GM21381 (cell line): ENCODE measurements around the gene ZNF467.

ENCODE experiments used
- ATAC-seq: cut with Tn5 transposase; IDR thresholded peaks from one replicate; pipeline ENCODE4 v1.9.1; 2021; ENCODE audit warnings: mild to moderate bottlenecking, moderate library complexity; ENCODE audit not compliant: unreplicated experiment

The ZNF467 gene

DNA sequence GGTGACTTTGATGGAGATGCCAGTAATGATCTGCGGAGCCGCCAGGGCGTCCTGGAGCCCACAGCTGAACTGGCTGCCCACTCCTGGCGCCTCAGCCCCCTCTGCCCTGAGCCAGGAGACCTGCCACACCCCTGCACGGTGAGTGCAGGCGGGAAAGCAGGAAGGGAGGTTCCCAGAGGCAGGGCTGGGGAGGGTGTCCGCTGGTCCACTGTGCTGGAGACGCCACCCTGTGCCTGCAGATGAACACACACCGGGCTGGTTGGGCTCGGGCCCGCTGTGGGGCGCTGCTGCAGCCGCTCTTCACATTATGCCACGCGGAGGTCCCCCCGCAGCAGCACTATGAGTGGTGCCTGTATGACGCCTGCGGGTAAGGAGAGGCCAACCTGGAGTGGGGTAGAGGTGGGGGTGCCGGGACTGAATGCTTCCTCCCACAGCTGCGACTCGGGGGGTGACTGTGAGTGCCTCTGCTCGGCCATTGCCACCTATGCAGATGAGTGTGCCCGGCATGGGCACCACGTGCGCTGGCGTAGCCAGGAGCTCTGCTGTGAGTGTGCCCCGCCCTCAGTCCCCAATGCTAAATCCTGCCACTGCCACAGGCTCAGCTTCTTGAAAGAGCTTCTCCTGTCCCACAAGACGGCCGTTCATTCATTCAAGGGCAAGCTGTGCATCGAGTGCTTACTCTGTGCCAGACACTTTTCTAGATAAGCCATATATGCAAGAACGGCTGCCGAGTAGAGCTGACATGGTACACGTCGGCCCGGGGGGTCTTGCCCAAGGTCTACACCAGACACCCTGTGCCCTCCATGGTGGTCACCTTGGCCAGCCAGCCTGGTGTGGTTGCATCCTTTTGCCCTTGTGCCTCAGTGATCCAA is 14.3 kb upstream of the ZNF467 start:
- ATAC-seq = no peak

GRCh38 chr7:149785983-149786382 is 12.6 kb upstream of the ZNF467 start:
- no peak for ATAC-seq

- no peak for ATAC-seq
These were observed 12.0 kb upstream of the ZNF467 start for GRCh38 chr7:149785402-149785801.

DNA sequence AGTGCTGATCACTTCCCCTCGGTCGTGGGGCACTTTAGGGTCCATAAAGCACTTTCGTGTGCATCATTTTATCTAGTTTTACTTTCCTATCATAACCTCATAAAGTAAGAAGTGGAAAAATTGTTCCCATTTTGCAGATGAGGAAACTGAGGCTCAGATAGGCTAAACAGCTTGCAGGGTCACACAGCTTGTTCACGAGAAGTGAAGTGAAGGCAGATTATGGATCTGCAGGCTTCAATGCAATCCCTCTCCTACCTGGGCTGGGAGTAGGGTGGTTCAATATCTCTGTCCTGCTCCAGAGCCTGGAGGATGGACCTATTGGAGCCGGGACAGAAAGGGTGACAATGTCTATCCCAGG is 10.8 kb upstream of the ZNF467 start:
- no peak for ATAC-seq

GRCh38 chr7:149783386-149784250 is 10.2 kb upstream of the ZNF467 start:
- ATAC-seq = no peak

DNA sequence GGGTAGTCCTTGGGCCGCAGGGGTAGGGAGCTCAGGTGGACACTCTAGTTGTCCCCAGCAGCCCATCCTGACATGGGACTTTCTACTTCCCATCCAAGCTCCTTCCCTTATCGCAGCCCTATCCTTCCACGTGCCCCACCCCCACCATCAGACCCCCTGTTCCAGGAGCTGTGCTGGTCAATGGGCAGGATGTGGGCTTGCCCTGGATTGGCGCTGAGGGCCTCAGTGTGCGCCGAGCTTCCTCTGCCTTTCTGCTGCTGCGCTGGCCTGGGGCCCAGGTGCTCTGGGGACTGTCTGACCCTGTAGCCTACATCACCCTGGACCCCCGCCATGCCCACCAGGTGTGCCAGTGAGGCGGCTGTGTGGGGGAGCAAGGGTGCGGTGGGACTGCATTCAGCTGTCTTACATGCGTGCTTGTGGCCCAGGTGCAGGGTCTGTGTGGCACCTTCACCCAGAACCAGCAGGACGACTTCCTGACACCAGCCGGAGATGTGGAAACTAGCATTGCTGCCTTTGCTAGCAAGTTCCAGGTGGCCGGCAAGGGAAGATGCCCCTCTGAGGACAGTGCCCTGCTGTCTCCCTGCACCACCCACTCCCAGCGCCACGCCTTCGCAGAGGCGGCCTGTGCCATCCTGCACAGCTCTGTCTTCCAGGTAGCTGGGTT is 9.4 kb upstream of the ZNF467 start:
- ATAC-seq = no peak

- ATAC-seq = no peak
These were observed 8.5 kb upstream of the ZNF467 start for GRCh38 chr7:149781921-149782320.

DNA sequence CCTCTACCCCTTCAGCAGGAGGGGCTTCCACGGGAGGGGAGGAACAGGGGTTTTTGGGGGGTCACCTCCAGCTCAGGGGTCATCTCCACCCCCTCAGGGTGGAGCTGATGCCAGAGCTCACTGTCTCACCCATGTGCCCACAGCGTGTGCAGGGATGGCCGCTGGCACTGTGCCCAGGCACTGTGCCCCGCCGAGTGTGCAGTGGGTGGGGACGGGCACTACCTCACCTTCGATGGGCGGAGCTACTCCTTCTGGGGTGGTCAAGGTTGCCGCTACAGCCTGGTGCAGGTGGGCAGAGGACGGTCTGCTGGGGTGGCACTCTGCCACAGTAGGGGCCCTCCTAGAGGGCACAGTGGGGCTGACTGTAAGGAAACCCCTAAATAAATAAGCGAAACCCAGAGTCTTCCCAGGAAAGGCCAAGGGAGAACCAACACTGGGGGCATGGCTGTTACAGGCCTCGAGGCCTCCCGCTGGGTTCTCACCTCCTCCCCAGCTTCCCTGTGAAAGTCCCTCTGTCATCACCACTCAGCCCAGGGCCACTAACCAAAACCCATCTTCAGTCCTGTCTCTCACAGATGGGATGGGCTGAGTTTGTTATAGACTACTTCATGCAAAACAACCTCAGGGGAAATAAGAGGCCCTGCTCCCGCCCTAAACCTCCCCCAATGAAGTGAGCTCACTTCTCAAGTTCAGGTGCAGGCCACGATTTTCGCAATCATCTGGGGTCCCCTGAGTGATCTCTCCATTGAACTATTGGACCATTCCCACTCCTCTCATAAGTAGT is 7.4 kb upstream of the ZNF467 start:
- ATAC-seq = no peak

GRCh38 chr7:149780056-149780455 is 6.7 kb upstream of the ZNF467 start:
- no peak for ATAC-seq

DNA sequence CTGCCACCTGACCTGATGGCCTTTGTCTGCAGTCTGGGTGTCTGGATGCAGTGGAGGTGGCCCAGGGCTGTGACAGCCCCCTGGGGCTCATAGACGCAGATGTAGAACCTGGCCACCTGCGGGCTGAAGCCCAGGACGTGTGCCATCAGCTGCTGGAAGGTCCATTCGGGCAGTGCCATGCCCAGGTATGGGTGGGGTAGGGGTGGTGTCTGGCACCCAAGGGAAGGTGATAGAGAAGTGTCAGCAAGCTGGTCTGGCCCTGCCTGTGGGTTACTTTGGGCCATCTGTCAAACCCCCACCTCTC is 6.1 kb upstream of the ZNF467 start:
- ATAC-seq = no peak

GRCh38 chr7:149778696-149779501 is 5.5 kb upstream of the ZNF467 start:
- no peak for ATAC-seq

DNA sequence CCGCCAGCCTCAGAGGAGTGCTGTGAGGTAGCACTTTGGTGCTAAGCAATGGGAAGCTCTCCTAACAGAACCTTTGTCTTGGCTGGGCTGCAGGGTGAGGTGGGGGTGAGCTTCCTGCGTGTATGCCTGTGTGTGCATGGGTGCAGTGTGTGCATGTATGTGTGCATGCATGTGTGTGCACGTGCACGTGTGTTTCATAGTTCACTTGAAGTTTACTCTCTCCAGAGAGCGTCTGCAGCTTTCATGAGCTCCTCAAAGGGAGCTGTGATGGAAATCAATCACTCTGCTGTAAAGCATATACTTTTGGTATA is 4.9 kb upstream of the ZNF467 start:
- ATAC-seq = no peak

- ATAC-seq = no peak
These were observed 4.4 kb upstream of the ZNF467 start for GRCh38 chr7:149777551-149778326.

DNA sequence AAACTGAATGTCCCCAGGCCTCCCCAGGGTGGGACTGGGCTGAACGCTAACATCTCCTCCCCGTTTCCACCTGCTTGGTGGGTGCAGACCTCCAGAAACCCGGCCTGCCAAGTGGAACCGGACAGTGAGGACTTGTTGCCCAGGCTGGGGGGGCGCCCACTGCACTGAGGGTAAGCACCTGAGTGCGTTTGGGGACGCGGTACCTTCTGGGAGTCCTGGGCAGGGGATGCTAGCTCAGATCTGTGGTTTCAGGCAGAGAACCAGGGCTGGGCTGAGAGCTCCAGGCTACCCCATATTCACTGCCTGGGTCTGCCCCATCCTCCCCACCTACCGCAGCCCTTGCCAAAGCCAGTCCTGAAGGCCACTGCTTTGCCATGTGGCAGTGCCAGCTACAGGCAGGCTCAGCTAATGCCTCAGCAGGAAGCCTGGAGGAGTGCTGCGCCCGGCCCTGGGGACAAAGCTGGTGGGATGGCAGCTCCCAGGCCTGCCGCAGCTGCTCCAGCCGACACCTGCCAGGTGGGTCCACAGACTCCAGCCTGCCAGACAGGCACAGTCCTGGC is 3.5 kb upstream of the ZNF467 start:
- no peak for ATAC-seq

GRCh38 chr7:149776289-149776688 is 2.9 kb upstream of the ZNF467 start:
- ATAC-seq = no peak

DNA sequence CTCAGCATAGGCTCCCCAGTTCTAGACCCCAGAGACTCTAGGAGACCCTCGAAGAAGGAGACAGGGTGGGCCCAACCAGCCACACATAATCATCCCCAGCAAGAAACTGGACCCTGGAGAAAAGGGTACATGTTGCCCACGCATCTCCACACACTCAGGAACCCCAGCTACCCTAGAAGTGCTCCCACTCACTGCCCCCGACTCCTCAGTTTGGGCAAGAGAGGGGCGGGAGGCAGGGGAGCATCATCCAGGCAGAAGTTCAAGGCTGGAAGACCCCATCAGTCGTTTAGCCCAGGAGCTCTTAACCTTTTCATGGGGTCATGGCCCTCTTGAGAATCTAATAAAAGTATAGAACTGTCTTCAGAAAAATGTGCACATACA is 1.8 kb upstream of the ZNF467 start:
- ATAC-seq = no peak

DNA sequence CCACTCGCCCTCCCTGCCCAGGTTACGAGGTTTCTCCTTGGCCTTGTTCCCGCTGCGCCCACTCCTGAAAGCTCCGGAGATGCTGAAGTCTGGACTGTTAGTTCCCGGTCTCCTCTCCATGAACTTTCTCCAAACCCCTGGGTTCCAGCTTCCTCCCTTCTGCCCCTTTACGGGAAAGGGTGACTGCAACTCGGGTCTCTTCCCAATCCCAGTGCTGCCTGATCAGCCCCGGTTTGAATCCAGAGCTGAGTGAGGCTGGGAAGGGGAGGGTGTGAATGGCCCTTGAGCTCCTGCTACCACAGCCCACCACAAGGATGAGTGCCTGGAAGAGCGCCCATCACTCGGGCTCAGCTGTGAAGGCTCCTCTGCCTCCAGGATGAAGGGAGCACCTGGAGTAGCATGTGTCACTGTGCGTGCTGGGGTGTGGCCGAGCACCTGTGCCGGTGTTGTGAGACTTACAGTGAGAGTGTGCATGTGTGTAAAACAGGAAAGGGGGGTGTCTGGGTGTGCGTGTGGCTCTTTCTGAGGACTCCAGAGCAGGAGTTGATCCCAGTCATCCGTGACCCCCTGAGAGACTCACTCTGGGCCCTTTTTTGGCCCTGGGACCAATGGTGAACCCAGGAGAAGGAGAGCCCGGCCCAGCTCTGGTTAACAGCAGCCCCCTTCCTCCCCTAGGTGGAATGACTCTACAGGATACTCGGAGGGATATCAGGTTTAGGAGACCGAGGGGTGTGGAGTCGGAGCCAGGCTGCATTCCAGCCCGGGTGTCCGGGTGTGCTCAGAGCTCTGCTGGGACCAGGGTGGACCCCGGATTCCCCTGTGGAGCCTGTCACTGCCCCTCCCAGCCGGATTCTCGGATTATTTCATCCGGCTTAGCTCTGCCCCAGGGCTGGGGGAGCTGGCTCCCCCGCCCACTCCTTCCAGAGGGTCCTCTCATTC is 1.1 kb upstream of the ZNF467 start:
- ATAC-seq = no peak

DNA sequence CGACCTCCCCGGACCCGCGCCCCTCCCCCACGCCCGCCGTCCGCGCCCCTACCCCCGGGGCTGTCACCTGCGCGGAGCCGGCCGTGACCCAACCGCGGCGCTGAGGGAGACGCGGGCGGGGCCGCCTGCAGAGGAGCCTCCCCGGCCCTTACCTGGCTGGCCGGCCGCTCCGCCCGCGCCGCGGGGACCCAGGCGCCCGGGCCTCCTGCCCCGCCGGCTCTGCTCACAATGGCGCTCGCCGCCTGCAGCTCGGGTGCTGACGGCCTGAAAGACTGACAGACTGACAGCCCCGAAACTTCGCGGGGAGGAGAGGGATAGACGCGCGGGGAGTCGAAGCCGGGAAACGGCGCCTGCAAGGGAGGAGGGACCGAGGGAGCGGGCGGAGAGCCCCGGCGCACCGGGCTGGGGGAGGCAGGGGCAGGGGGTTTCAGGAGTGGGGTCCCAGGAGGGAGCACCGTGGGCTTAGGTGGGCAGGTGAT is 393 bp downstream of the ZNF467 start:
- no peak for ATAC-seq
